Measurements from ENCODE around the gene SPEF2.

DNA sequence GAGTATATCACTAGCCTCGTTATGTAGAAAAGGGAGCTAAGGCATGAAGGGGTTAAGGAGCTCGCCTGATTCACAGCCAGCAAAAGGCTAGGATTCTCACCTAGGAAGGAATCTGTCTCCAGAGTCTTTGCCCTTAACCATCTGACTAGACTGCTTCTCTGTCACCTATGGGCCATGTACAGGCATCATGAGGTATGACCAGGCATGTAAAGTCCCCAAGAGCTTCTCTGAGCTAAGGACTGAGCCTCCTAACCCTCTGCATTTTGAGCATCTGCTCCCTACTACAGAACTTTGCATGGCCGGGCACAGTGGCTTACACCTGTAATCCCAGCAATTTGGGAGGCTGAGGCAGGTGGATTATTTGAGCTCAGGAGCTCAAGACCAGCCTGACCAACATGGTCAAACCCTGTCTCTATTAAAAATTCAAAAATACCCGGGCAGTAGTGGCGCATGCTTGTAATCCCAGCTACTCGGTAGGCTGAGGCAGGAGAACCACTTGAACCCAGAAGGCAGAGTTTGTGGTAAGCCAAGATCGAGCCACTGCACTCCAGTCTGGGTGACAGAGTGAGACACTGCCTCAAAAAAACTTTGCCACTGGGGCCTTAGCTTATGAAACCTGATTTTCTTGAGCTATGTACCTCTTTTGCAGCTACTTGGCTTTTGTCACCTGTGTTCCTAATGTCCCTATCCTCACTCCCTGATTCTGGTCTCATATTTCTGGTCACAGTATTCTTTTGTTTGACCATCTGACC is 205.9 kb downstream of the SPEF2 start:
- TF ChIP-seq TAF1 (IDR thresholded peaks at IDR 0.05; ENCODE audit: borderline replicate concordance, low read depth, low read length) (no peak), POLR2AphosphoS5 (IDR thresholded peaks at IDR 0.05; ENCODE audit: low read depth, low read length) (no peak), POLR2A (IDR thresholded peaks at IDR 0.05; ENCODE audit: low read depth, low read length) (no peak)

Measured in GM12892 (cell line).